Chondrocyte (in vitro differentiated cells): ENCODE results near the gene TMBIM6. TPM values are rescaled to one million over a fixed set of nuclear protein-coding genes. Genes with fewer than 3 reads are reported as not detected.
"Not testable (repeated sequence)": the region's sequence is repeated elsewhere in the genome, so short reads cannot be mapped to it uniquely, and the experiment has no call there.

Experiments used
- DNase-seq: peaks from one replicate; pipeline ENCODE4 v3.0.0; 2021; ENCODE audit warnings: mixed read lengths, low spot score
- H3K27ac Mint-ChIP-seq: one replicate; pipeline ENCODE4 v1.8.0; 2021; ENCODE audit warnings: mild to moderate bottlenecking, moderate library complexity, mixed read lengths; ENCODE audit not compliant: unreplicated experiment
- H3K27me3 Mint-ChIP-seq: 2 replicates; pipeline ENCODE4 v1.8.0; 2021; ENCODE audit warnings: low read depth, mixed read lengths
- H3K36me3 Mint-ChIP-seq: 2 replicates; pipeline ENCODE4 v1.8.0; 2021; ENCODE audit warnings: low read depth, mixed read lengths
- H3K4me1 Mint-ChIP-seq: 2 replicates; pipeline ENCODE4 v1.8.0; 2021; ENCODE audit warnings: low read depth, mild to moderate bottlenecking, mixed read lengths
- H3K4me3 Mint-ChIP-seq: one replicate; pipeline ENCODE4 v1.8.0; 2021; ENCODE audit warnings: mild to moderate bottlenecking, moderate library complexity, mixed read lengths; ENCODE audit not compliant: unreplicated experiment
- H3K9me3 Mint-ChIP-seq: 2 replicates; pipeline ENCODE4 v1.8.0; 2021; ENCODE audit warnings: low read depth, mixed read lengths
- CTCF ChIP-seq: fragments of 200-600 bp; sonication (generic); IDR thresholded peaks from 2 replicates; pipeline ENCODE4 v1.5.0; 2021; ENCODE audit warnings: antibody characterized with exemption, mild to moderate bottlenecking, moderate library complexity
- total RNA-seq: library from RNA; stranded (reverse); gene quantifications from 3 replicates; pipeline ENCODE4 v1.2.1, GENCODE V29; 2021

Gene TMBIM6
- total RNA-seq, 1 donor from 2014 or later, result 344 TPM

GRCh38 chr12:49716553-49716952 lies 24.8 kb upstream of the TMBIM6 start:
- no peak for TF ChIP-seq CTCF
- H3K4me1 Mint-ChIP-seq, result no peaks in the 10 kb centered on the region
- H3K27me3 Mint-ChIP-seq, result peaks cover 23% of the 10 kb centered on the region
- no peaks in the 10 kb centered on the region for H3K9me3 Mint-ChIP-seq
- peaks cover 3% of the 10 kb centered on the region for H3K36me3 Mint-ChIP-seq
- DNase-seq, result no peak
- H3K27ac Mint-ChIP-seq, result no peak overlapping the region
- no peak overlapping the region for H3K4me3 Mint-ChIP-seq

- not testable (repeated sequence) for H3K4me3 Mint-ChIP-seq, H3K9me3 Mint-ChIP-seq, H3K4me1 Mint-ChIP-seq, H3K27ac Mint-ChIP-seq, DNase-seq, H3K36me3 Mint-ChIP-seq
- peaks cover 17% of the 10 kb centered on the region for H3K27me3 Mint-ChIP-seq
Measured at GRCh38 chr12:49717800-49718199, 23.6 kb upstream of the TMBIM6 start.

- Mint-ChIP-seq H3K4me1 (no peaks in the 10 kb centered on the region), H3K36me3 (peaks cover 3% of the 10 kb centered on the region), H3K9me3 (no peaks in the 10 kb centered on the region), H3K27me3 (peaks cover 19% of the 10 kb centered on the region), H3K4me3 (no peak overlapping the region), H3K27ac (no peak overlapping the region)
- no peak for DNase-seq
- peak; percentile 33 for TF ChIP-seq CTCF
Measured at GRCh38 chr12:49720214-49720613, 21.1 kb upstream of the TMBIM6 start.

- DNase-seq, H3K36me3 Mint-ChIP-seq: not testable (repeated sequence)
Measured at GRCh38 chr12:49721355-49721754, 20.0 kb upstream of the TMBIM6 start.

GRCh38 chr12:49728446-49728845 lies 12.9 kb upstream of the TMBIM6 start:
- TF ChIP-seq CTCF, result no peak
- no peak for DNase-seq
- Mint-ChIP-seq H3K4me1 (no peaks in the 10 kb centered on the region), H3K36me3 (no peaks in the 10 kb centered on the region), H3K4me3 (no peak overlapping the region), H3K9me3 (no peaks in the 10 kb centered on the region), H3K27ac (no peak overlapping the region), H3K27me3 (peaks cover 23% of the 10 kb centered on the region)

More at GRCh38 chr12:49721355-49721754, 20.0 kb upstream of the TMBIM6 start:
- not testable (repeated sequence) for H3K27ac Mint-ChIP-seq, H3K4me1 Mint-ChIP-seq, H3K9me3 Mint-ChIP-seq, H3K4me3 Mint-ChIP-seq
- peaks cover 21% of the 10 kb centered on the region for H3K27me3 Mint-ChIP-seq

- no peaks in the 10 kb centered on the region for H3K4me1 Mint-ChIP-seq
- H3K36me3 Mint-ChIP-seq, result peaks cover 3% of the 10 kb centered on the region
- TF ChIP-seq CTCF, result no peak
- H3K27me3 Mint-ChIP-seq, result peaks cover 20% of the 10 kb centered on the region
- H3K4me3 Mint-ChIP-seq, result no peak overlapping the region
- DNase-seq, result no peak
- H3K27ac Mint-ChIP-seq, result no peak overlapping the region
- no peaks in the 10 kb centered on the region for H3K9me3 Mint-ChIP-seq
Measured at GRCh38 chr12:49730050-49730449, 11.3 kb upstream of the TMBIM6 start.
